GM19193 (cell line): Measurements from ENCODE around the gene SPCS1.
A peak's percentile ranks its signal among the peaks of the same experiment; 100 is the strongest.

Experiments
- POLR2A ChIP-seq: IDR thresholded peaks from 4 replicates; pipeline ENCODE4 v1.6.1; 2011; ENCODE audit not compliant: insufficient read depth, insufficient read length; ENCODE audit errors: extremely low read depth

The SPCS1 gene

GRCh38 chr3:52685709-52686691, 19.9 kb upstream of the SPCS1 start, which contains the start of the genes GNL3 and PBRM1:
Gene GNL3, plus strand, starts transcription at chr3:52686032. Its CDS starts 61 bp downstream, at chr3:52686093.
Gene PBRM1, minus strand, starts transcription at chr3:52685913.
- peak; percentile 95 for TF ChIP-seq POLR2A

- TF ChIP-seq POLR2A: no peak
Observed at GRCh38 chr3:52688266-52688665, 17.6 kb upstream of the SPCS1 start.

- no peak for TF ChIP-seq POLR2A
Observed at GRCh38 chr3:52689151-52689550, 16.8 kb upstream of the SPCS1 start.

- TF ChIP-seq POLR2A: no peak
Observed at GRCh38 chr3:52690560-52690959, 15.3 kb upstream of the SPCS1 start.

GRCh38 chr3:52693071-52693470, 12.8 kb upstream of the SPCS1 start:
- no peak for TF ChIP-seq POLR2A

- TF ChIP-seq POLR2A: no peak
Observed at GRCh38 chr3:52694528-52695189, 11.2 kb upstream of the SPCS1 start.

- no peak for TF ChIP-seq POLR2A
Observed at GRCh38 chr3:52695798-52696671, 9.9 kb upstream of the SPCS1 start.

GRCh38 chr3:52696830-52697631, 8.9 kb upstream of the SPCS1 start:
- no peak for TF ChIP-seq POLR2A

GRCh38 chr3:52697632-52697965, 8.3 kb upstream of the SPCS1 start:
- TF ChIP-seq POLR2A: no peak

- no peak for TF ChIP-seq POLR2A
Observed at GRCh38 chr3:52703341-52703740, 2.6 kb upstream of the SPCS1 start.

- TF ChIP-seq POLR2A: no peak
Observed at GRCh38 chr3:52704611-52705437, 1.1 kb upstream of the SPCS1 start.

GRCh38 chr3:52705438-52705687, 543 bp upstream of the SPCS1 start:
- TF ChIP-seq POLR2A: no peak

- no peak for TF ChIP-seq POLR2A
Observed at GRCh38 chr3:52707585-52707984, 1.7 kb downstream of the SPCS1 start.
